ENCODE data around the gene SLC6A7.

- TF ChIP-seq CTCF (conservative IDR thresholded peaks at IDR 0.05 in 1 of 2, IDR thresholded peaks at IDR 0.05 in 1 of 2; ENCODE audit: extremely low read depth in 1 of 2, insufficient read depth in 1 of 2, low read depth in 1 of 2, low read length in 2 of 2) (no peak), EZH2 (IDR thresholded peaks at IDR 0.05; ENCODE audit: borderline replicate concordance, low read length) (no peak)
Observed at GRCh38 chr5:150208187-150209098, 18.6 kb downstream of the SLC6A7 start.

All from mammary epithelial cell (primary cell).